Mucosa of stomach (tissue), 1 donor: ENCODE data around the gene EFHC1.

Source experiments
- H3K27me3 ChIP-seq: one replicate; pipeline ENCODE4 v1.7.0; 2013; ENCODE audit warnings: mild to moderate bottlenecking, low read length; ENCODE audit not compliant: control insufficient read depth, insufficient read depth
- H3K36me3 ChIP-seq: one replicate; pipeline ENCODE4 v1.7.0; 2013; ENCODE audit warnings: low read length; ENCODE audit not compliant: control insufficient read depth, insufficient read depth
- H3K4me1 ChIP-seq: one replicate; pipeline ENCODE4 v1.7.0; 2013; ENCODE audit warnings: mild to moderate bottlenecking, low read length; ENCODE audit not compliant: control insufficient read depth, insufficient read depth
- H3K4me3 ChIP-seq: one replicate; pipeline ENCODE4 v1.7.0; 2013; ENCODE audit warnings: low read length
- H3K9ac ChIP-seq: one replicate; pipeline ENCODE4 v1.7.0; 2013; ENCODE audit warnings: mild to moderate bottlenecking, low read length, moderate library complexity
- H3K9me3 ChIP-seq: one replicate; pipeline ENCODE4 v1.7.0; 2013; ENCODE audit warnings: mild to moderate bottlenecking, low read length, moderate library complexity; ENCODE audit not compliant: control insufficient read depth
- donor health status: Pancreatic carcinoma.

EFHC1 gene

DNA sequence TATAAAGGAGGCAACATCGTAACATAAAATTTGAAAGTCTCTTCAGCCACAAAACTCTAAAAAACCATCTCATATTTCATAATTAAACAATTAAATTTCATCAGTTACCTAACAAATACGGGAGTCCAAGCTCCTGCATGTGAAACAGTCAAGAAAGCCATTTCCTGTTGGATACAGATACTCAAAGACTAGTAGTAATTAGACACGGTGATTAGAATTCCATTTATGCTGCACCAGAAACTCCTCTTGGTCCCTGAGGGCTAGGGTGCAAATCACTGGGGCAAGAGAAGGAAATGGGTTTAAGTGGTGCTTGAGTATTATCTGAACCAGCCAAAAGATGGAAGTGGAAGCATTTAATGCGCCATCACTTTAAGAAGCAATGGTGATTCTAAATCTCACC lies 129.3 kb downstream of the EFHC1 start:
- Histone ChIP-seq H3K4me1 (peaks cover 65% of the 10 kb centered on the region), H3K4me3 (no peak overlapping the region), H3K9me3 (no peaks in the 10 kb centered on the region), H3K27me3 (no peaks in the 10 kb centered on the region), H3K36me3 (no peaks in the 10 kb centered on the region), H3K9ac (no peak overlapping the region)

DNA sequence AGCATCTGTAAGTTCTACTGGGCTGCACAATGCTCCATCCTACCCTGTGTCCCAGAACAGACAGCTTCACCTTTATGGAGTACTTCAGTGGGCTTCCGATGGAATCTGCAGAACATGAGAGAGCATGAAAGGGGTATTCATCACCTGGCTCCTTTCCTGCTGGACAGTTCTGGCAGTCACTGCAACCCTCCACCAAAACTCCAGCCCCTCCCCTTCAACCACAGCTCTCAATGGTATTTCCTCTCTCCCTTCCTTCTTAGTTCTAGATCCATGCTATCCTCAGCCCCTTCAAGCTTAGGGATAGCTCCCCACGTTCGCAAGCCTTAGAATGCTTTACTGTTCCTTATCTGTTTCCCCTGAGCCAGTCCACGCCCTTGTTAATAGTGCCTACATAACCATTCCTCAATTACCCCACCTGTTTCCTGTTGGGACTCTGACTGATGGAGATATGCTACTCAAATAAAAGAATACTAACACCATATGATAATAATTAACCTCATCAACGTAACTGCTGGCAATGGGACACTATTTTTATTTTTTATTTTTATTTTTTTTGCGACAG lies 130.0 kb downstream of the EFHC1 start:
- peaks cover 62% of the 10 kb centered on the region for H3K4me1 ChIP-seq
- H3K36me3 ChIP-seq, result no peaks in the 10 kb centered on the region
- H3K9me3 ChIP-seq, result no peaks in the 10 kb centered on the region
- H3K9ac ChIP-seq, result no peak overlapping the region
- no peak overlapping the region for H3K4me3 ChIP-seq
- no peaks in the 10 kb centered on the region for H3K27me3 ChIP-seq

DNA sequence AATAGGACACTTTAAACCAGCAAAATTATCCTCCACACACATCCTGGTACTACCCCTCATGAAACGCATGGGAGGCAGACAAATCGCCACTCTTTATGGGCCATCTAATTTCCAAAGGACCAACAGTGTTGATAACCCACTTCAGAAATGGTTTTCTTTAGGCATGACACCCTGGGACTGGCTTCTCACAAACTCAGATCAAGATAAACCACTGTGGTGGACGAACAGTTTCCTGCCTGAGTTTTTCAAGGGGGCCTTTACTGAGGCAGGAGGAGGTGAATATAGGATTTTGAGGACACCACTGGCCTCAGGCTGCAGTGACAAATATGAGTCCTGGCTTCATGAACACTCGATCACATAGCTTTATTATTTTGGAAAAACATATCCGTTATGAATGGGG lies 130.7 kb downstream of the EFHC1 start:
- Histone ChIP-seq H3K4me3 (no peak overlapping the region), H3K36me3 (no peaks in the 10 kb centered on the region), H3K9me3 (no peaks in the 10 kb centered on the region), H3K9ac (no peak overlapping the region), H3K4me1 (peaks cover 55% of the 10 kb centered on the region), H3K27me3 (no peaks in the 10 kb centered on the region)

DNA sequence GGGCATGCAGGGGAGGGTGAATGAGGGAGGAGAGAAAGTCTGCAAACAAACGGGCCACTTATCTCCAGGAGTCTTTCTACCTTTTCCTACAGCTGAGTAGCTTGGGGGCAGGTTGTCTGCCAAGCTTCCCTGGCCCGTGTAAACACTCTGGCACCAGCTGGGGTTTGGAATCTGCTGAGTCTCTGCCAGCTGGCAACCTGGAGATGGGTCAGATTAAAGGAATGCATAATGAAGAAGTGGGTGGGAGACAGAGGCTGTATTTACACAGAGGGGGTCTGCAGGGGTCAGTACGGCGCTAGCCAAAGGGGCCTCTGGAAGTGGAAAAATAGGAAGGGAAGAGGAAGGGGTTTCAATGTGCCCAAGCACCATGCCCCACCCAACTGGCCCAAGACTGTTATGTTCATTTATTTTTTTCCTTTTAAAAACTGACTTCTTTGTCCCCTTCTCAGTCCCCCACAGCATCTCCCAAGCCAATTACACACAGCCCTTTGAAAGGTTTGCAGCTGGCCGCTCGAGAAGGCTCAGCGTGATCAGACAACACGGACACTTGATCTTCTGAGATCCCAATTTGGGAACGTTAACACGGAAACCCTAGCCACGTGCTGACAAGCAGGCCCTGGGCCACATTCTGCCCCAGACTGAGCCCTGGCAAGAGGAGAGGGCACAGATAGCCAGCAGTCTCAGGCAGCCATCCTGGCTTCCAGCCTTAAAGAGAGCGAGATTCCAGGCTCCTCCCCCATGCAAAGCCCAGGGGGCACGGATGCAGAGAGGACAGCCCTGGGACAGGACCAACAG lies 131.5 kb downstream of the EFHC1 start:
- Histone ChIP-seq H3K4me3 (no peak overlapping the region), H3K4me1 (peaks cover 50% of the 10 kb centered on the region), H3K27me3 (no peaks in the 10 kb centered on the region), H3K9ac (no peak overlapping the region), H3K36me3 (no peaks in the 10 kb centered on the region), H3K9me3 (no peaks in the 10 kb centered on the region)

DNA sequence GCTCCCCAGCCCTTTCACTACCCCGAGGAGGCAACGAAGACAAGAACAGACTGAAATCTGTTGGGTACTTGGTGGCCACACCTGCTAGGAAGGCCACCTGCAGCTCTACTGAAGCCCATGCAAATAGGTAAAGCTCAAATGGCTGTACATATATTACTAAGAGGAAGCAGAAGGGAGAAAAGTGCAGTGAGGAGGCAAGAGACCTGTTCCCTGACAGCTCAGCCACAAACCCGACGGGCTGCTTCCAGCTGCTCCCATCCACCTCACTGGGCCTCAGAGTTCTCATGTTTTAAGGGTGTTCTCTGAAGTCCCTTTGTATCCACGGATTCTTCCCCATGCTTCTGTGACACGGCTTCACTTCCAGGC lies 132.1 kb downstream of the EFHC1 start:
- Histone ChIP-seq H3K4me1 (peaks cover 49% of the 10 kb centered on the region), H3K9me3 (no peaks in the 10 kb centered on the region), H3K9ac (no peak overlapping the region)

DNA sequence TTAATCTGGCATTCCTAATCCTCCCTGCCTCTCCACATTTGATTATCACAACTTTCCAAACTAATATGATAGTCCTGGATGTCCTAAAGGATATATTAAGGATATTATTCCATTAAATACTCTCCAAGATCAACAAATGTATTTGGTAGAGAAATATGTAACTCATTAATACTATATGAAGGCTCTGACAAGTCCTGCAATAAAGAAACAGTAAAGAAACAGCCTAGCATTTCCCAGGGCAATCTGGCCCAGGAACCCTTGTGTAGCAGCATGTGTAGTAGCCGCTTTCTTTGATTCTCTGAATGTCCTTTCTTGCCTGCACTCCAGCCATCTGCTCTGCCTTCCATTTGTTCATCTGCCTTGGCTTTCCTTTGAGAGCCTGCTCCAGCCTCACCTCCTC lies 133.0 kb downstream of the EFHC1 start:
- Histone ChIP-seq H3K4me3 (no peak overlapping the region), H3K36me3 (no peaks in the 10 kb centered on the region), H3K9ac (no peak overlapping the region), H3K4me1 (peaks cover 41% of the 10 kb centered on the region), H3K9me3 (no peaks in the 10 kb centered on the region), H3K27me3 (no peaks in the 10 kb centered on the region)

More for the DNA sequence above, 132.1 kb downstream of the EFHC1 start:
- Histone ChIP-seq H3K36me3 (no peaks in the 10 kb centered on the region), H3K27me3 (no peaks in the 10 kb centered on the region), H3K4me3 (no peak overlapping the region)

DNA sequence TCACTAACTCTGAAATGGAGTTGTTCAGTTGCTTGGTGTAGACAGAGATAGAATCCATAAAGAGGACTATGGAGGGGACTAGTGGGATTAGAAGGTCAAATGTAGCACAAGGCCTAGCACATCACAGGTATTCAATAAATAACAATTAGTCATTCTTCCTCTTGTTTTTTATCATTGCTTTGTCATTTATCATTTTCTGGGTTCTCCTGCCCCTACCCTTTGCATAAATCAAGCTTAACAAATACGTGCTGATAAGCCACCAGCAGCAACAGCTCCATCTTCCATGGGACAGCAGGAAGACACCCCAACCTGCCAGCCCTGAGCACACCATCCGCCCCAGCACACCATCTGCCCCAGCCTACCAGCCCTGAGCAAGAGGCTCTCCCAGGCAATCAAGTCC lies 133.6 kb downstream of the EFHC1 start:
- Histone ChIP-seq H3K36me3 (no peaks in the 10 kb centered on the region), H3K4me3 (no peak overlapping the region), H3K9me3 (no peaks in the 10 kb centered on the region), H3K27me3 (no peaks in the 10 kb centered on the region), H3K9ac (no peak overlapping the region), H3K4me1 (peaks cover 41% of the 10 kb centered on the region)

DNA sequence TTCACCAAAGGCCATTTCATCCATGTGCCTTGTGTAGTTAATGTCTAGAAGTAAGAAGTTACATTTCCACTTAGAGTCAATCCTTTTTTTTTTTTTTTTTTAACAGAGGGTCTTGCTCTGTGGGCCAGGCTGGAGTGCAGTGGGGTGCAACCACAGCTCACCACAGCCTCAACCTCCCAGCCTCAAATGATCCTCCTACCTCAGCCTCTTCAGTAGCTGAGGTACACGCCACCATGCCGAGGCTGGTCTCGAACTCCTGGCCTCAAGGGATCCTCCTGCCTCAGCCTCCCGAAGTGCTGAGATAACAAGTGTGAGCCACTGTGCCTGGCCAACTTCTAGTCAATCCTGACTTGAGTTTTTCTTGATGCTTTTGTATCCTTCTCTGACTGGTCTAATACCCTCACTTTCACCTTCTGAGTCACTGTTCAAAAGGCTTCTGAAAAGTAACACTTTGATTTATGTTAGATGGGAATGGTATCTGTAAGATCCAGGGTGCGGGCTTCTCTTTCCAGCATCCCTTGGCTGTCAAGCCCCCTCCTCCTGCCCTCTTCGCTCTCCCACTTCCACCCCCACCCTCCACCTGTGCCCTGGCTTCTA lies 134.6 kb downstream of the EFHC1 start:
- no peak overlapping the region for H3K4me3 ChIP-seq
- H3K36me3 ChIP-seq, result no peaks in the 10 kb centered on the region
- H3K9me3 ChIP-seq, result no peaks in the 10 kb centered on the region
- no peaks in the 10 kb centered on the region for H3K27me3 ChIP-seq
- peaks cover 38% of the 10 kb centered on the region for H3K4me1 ChIP-seq
- no peak overlapping the region for H3K9ac ChIP-seq

DNA sequence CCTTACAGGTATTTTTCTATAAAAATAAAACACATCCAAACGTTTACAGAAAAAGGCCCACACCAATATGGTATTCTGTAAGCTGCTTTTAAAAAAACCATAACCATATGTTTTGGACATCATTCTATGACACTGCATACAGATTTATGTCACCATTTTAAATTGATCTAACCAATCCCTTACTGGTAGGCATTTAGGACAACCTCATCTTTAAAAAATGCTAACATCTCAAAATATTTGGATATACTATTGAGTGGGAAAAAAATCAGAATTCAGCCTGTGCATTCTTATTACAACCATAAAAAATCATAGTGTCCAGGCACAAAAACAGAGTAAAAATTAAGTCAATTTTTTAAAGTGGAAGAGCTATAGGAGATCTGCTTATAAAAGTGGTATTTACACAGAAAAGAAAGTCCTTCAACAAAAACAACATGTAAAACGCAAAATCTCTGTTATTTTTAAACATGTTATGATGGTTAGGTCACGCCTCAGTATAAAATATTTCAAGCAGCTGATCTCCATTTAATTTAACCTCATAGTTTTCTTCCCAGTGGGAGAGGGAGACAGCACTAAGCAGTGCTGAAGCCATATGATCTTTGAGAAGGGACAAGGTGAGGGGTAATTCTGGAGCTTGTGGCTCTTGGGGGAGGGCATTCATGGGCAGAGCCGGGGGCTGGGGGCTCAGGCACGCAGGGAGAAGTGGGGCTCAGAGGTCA lies 135.5 kb downstream of the EFHC1 start:
- Histone ChIP-seq H3K36me3 (no peaks in the 10 kb centered on the region), H3K9ac (no peak overlapping the region), H3K4me3 (no peak overlapping the region), H3K4me1 (peaks cover 38% of the 10 kb centered on the region), H3K9me3 (no peaks in the 10 kb centered on the region), H3K27me3 (no peaks in the 10 kb centered on the region)

DNA sequence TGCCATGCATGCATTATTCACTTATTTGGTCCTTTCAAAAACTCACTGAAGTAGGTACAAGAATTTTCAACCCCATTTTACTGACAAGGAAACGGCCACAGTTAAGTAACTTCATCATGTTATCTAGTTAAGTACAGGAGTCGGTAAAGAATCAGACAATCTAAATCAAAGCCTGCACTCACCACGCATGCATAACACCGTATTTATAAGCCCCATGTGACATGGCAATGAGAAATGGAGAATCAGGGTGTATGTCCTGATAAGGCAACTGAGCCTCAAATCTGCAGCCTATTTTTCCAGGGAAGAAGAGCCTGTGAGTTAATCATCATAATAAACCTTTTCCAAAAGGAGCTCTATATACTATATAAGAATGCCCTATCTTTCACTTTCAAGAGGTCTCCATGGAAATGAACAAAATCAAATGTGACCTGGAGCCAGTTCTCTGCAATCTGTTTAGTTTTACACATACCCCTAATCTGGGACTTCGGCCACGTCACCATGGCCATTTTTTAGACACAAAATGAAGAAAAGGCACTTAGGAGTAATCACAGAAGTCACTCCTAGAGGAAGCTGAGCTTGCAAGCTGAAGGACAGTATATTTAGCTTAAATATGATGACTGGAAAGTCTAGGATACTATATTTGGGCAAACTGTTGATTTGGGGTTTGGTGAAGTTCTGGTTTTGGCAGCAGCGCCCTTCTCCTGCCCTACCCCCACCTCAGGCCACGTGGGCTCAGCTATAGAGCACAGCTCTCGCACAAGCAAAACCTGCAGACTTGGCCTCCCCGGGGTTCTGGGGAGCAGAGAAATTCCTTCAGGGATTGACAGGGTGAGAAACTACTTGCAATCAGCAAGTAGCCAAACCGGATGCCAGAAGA lies 137.5 kb downstream of the EFHC1 start:
- Histone ChIP-seq H3K4me3 (no peak overlapping the region), H3K27me3 (no peaks in the 10 kb centered on the region), H3K36me3 (no peaks in the 10 kb centered on the region), H3K4me1 (peaks cover 21% of the 10 kb centered on the region), H3K9me3 (no peaks in the 10 kb centered on the region), H3K9ac (no peak overlapping the region)

DNA sequence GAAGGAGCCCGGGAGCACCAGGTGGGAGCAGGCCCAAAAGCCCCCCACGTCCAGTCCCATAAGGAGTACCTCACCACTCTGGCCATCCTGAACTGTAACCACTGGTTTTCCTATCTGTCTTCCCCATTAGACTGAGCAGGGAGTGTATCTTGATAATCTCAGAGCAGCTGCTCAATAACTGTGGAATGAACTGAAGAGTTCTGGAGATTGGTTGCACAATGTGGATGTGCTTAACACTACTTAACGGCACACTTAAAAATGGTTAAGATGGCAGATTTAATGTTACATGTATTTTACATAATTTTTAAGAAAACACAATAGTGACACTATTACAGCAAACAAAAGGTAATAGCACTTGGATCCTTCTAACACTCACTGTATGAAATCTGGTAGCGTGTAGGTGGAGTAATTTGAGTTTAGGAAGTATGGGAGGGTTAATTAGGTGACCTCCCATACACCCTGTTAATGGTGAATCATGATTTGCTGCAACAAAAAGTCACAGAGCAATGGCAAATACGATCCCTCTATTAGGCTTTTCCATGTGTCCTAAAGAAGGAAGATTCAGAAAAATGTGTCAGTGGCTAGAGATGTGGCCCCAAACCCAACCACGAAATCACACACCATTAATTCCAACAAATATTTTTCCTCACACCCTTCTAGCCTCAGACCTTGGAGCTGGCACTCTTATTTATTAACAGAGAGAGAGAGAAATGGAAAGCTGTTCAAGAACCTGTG lies 138.3 kb downstream of the EFHC1 start:
- no peak overlapping the region for H3K9ac ChIP-seq
- no peaks in the 10 kb centered on the region for H3K9me3 ChIP-seq
- H3K4me1 ChIP-seq, result peaks cover 22% of the 10 kb centered on the region
- H3K4me3 ChIP-seq, result no peak overlapping the region
- H3K36me3 ChIP-seq, result no peaks in the 10 kb centered on the region
- H3K27me3 ChIP-seq, result no peaks in the 10 kb centered on the region
